NCI-H2081 treated with DMSO at 0.1 percent for 48 hours (cell line): ENCODE results near the gene FOXO3.

ENCODE experiments used
- DNase-seq: peaks from one replicate; lab custom pipeline; 2025; lab: John Stamatoyannopoulos, UW

FOXO3 gene

GRCh38 chr6:108597572-108598304 lies 37.0 kb downstream of the FOXO3 start:
- no peak for DNase-seq

GRCh38 chr6:108598305-108598863 lies 37.7 kb downstream of the FOXO3 start:
- no peak for DNase-seq

DNA sequence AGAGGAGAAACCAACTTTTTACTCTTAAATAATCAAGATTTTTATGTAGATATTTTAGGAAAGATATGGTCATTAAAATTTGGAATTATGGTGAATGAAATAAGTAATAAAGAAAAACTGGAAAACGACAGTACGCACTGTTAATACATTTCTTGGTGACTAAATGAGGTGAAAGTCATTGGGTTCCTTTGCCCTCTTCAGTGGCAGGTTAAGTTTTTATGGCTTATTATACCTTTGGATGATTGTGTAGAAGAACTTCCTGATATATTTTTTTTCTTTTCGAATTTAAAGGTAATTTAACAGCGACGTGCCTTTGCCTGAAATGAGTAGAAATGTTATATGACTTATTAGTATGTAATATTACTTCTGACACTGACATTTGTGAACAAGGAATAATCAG lies 43.4 kb downstream of the FOXO3 start:
- DNase-seq: no peak

DNA sequence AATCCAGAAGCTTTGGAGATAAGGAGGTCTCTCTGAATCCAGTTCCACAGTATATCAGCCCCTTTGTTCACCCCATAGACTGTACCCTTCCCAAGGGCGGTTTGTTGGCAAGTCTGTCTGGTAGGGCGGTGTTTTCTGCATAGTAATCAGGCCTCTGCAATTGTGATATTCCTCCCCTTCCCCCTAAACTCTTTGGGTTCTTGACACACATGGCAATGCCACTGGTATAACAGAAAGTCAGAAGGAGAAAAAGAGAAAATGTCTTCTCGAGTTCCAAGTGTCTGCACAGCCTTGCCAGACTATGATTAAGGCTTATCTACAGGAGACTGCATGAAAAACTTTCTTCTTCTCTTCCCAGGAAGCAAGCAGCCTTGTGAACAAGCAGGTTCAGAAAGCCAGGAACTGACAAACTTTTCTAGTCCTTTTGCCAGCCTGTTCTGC lies 45.6 kb downstream of the FOXO3 start:
- DNase-seq: no peak

DNA sequence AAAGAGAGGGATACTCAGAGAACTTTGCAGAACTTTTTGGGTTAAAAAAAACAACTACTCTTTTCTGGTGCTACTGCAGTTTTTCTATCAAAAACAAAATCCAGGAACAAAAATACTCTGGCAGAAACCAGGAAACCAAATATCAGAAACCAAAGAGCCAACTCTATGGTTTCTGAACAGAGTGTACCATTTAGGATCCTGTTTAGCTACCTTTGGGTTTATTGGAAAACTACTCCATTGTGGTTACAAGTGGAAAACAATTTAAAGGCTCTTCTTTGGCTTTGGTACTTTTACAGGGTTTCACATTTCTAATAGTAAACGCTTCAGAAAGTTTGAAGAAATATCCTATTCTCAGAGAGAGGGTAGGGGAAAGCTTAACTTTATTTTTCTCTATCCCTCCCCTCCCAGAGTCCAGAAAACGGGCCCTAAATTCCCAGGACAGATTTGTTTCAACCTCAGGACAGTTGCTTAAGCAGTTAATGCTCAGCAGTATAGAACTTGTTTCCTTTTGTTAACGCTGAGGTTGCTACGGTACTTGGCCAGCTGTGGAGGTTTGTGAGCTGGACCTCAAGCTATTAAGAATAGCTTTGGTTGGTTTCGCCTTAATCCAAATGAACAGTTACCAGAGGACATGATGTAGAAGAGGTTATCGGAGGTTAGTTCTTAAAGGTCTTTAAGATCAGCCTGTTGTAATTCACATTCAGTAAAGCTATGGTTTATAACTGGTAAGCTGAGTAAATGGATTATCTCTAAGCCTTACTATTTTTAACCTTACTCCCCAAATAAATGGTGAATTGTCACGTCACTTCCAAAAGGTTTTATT lies 47.9 kb downstream of the FOXO3 start:
- no peak for DNase-seq

GRCh38 chr6:108609276-108609769 lies 48.6 kb downstream of the FOXO3 start:
- no peak for DNase-seq

DNA sequence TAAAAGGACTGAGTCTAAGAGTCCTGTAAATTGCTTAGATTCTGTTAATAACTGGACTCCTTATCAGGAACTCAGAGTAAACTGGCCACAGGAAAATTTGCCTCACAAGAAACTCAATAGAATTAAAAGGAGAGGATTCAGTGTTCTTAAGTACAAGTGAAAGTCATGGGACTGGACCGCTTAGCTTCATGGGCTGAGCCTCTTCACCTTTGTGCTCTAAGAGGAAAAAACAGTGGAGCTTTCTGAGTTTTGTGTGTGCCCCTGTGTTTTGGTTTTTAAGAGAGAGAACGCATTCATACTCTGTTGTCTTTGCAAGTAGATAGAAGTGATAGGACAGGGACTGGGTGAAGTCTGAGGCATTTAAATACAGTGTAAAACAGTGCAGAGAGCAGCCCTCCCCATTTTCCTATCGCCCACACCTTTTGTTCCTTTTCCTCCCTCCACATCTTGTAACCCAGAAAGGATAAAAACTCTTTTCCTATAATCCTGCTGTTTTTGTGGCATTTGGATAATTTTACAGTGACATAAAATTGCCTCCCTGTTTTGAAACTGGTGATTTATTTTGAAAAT lies 49.6 kb downstream of the FOXO3 start:
- no peak for DNase-seq

- DNase-seq: no peak
These were observed 50.4 kb downstream of the FOXO3 start for GRCh38 chr6:108610957-108611586.

- DNase-seq: no peak
These were observed 52.1 kb downstream of the FOXO3 start for GRCh38 chr6:108612852-108613251.

GRCh38 chr6:108616544-108616943 lies 55.8 kb downstream of the FOXO3 start:
- DNase-seq: no peak

DNA sequence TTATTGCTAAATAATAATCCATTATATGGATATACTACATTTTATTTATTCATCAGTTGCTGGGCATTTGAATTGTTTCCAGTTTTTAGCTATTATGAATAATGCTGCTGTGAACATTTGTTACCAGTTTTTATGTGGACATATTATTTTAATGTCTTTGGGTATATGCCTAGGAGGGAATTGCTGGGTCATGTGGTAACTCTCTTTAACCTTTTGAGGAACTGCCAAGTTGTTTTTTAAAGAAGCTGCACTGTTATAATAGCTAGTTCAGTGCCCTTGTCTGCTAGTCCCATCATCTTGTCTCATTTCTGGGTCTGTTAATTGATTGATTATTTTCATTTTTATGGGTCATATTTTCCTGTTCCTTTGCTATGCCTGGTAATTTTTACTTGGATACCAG lies 56.3 kb downstream of the FOXO3 start:
- DNase-seq: no peak

DNA sequence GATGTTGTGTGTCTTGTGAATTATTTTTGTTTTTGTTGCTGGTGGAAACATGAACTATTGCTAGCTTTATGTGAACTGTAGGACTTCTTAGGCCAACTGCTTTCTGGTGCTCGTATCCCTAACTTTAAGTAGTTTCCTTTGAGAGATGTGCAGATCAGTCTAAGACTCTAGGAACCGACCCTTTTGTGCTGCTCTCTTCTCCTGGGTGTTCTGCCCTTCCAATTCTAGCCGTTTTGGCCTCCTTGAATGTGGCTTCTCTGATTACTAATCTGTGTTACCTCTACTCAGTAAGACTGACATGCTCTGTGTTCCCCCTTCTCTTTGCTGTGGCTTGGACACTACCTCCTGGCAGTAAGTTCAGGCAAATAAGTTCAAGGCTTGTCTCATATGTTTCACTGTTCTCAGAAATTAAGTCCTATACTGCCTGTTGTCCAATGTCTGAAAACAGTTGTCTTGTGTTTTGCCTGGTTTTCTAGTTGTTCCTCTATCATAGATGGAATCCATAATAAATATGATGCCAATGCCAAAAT lies 58.0 kb downstream of the FOXO3 start:
- DNase-seq: no peak

DNA sequence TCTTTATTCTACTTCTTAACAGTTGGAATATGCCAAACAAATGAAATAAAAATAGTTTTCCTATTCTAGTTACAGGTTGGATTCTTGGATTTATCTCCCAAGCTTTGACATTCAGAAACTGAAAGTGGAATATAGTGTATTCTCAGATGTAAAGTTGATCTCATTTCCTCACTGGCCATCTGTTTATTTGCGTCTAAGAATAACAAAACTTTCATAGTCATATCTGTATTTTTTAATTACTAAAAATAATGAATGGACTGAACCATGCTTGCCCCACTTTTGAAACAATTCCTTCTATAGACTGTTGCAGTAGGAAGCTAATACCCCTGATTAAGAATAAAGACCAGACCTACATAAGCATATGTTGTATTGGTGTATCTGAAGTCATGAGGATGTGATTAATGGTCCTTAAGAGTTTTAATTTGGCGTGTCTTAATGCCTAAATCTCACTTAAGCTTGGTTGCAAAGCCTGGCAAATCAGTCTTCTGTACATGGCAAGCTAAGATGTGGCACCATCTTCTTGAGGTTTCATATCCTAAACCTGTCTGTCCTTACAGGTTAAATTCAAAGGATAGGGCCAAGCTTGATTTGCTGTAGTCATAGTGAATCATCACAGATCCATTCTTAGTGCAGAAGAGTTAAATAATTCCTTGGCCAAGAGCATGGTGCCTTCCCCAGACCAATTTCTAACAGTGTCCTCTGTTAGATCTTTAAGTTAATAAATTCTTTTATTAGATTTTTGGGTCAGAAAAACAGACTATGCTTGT lies 58.9 kb downstream of the FOXO3 start:
- DNase-seq: no peak

- DNase-seq: no peak
These were observed 60.4 kb downstream of the FOXO3 start for GRCh38 chr6:108621117-108621516.

DNA sequence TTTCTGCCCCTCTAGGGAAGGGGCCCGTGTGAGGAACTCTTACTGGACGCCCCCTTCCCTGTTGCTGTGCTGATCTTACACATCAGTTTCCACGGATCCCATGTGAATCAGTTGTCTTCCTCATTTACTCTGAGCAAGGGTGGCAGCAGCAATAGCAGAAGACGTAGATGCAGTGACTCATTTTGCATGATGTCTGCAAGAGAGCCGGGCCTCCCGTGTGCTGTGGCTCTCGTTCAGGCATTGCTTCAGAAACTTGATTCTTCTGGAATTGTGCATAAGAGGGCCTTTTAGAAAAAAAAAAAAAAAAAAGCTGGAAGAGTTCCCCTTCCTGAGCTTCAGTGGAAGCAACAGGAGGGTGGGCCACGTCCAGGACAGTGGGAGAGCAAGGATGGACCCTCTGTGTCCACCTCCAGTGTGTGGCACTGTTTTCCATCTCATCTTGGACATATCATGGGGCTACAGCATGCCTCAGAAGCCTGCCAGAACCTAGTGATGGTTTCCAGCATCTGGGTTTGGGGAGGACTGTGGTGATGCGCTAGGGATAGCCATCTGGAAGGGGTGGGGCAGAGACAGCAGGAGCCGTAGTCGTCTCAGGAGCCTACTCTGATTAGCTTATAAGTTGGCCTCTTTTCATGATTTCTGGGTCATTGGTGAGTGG lies 62.1 kb downstream of the FOXO3 start:
- no peak for DNase-seq

DNA sequence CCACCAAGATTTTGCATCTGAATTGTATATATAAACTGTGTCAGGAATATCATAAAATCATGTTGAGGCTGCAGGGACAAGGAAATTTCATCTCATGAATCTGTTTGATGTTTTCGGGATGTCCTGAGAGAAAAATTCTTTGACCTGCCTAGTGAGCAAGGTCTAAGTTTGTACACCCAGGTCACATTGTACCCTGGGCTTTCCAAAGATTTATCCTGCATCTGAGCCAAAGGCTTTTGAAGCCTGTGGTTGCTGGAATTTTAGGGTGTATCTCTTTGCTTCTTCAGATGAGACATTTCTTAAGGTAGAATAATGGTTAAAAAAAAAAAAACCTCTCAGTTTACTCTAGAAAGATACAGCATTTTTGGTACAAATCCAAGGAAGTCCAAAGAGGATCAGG lies 63.3 kb downstream of the FOXO3 start:
- DNase-seq: no peak

- DNase-seq: no peak
These were observed 64.9 kb downstream of the FOXO3 start for GRCh38 chr6:108625581-108625980.

- no peak for DNase-seq
These were observed 66.1 kb downstream of the FOXO3 start for GRCh38 chr6:108626777-108627176.

DNA sequence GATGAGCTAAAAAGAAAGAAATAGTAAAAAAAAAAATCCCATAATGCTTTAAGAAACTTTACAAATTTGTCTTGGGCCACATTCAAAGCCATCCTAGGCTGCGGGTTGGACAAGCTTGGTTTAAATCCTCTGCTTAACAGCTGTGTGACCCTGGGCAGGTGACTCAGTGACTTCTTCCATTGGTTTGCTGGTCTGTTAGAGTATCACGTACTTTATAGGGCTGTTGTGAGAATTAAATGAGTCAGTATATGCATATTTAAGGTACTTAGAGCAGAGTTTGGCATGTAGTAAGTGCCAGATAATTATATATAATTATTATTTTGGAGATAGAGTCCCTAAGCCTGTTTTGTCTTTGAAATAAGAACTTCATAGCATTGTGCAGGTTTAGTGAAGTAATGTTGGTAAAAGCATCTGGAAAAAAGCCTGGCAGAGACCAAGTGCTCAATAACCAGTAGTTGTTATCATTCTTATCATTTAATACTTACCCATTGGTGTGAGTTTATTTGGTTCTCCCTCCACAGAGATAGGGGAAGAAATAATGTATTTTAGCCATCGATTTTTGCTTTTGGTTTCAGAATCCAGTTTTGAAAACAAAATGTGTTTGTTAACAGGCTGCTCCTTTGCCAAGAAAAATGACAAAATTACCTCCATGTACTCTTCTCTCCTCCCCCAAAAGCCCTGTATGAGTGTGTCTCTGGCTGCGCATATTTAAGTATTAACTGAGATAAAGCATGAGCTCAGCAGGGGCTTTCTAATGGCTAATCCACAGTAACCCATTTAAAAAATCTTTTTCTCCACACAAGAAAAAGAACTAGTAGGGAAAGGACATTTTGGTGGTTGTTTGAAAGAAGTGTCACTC lies 67.2 kb downstream of the FOXO3 start:
- DNase-seq: no peak
